Loucy (cell line): ENCODE results near the gene SLC39A8.
"Not testable (repeated sequence)": the region's sequence is repeated elsewhere in the genome, so short reads cannot be mapped to it uniquely, and the experiment has no call there.

Experiments used
- H2AFZ ChIP-seq: fragments of 200-600 bp; sonication (generic); 2 replicates; pipeline ENCODE4 v1.6.0; 2016; ENCODE audit warnings: antibody characterized with exemption, mild to moderate bottlenecking, low read length, moderate library complexity
- H3F3A ChIP-seq: fragments of 200-600 bp; 2 replicates; pipeline ENCODE4 v1.6.0; 2016; ENCODE audit warnings: antibody characterized with exemption, low read depth, mild to moderate bottlenecking
- H3K27me3 ChIP-seq: fragments of 200-600 bp; sonication (generic); 2 replicates; pipeline ENCODE4 v1.6.1; 2014; ENCODE audit warnings: low read length, mild to moderate bottlenecking; ENCODE audit not compliant: insufficient read depth, poor library complexity, severe bottlenecking
- H3K36me3 ChIP-seq: fragments of 200-600 bp; sonication (generic); 2 replicates; pipeline ENCODE4 v1.6.1; 2016; ENCODE audit warnings: low read length; ENCODE audit not compliant: insufficient read depth
- H3K4me1 ChIP-seq: fragments of 200-600 bp; sonication (generic); 2 replicates; pipeline ENCODE4 v1.5.1; 2014; ENCODE audit warnings: low read length, mild to moderate bottlenecking; ENCODE audit not compliant: insufficient read depth, poor library complexity, severe bottlenecking
- H3K4me2 ChIP-seq: fragments of 200-600 bp; sonication (generic); 2 replicates; pipeline ENCODE4 v1.6.0; 2014; ENCODE audit warnings: antibody characterized with exemption, low read length, low read depth, mild to moderate bottlenecking; ENCODE audit not compliant: poor library complexity, severe bottlenecking
- H3K4me3 ChIP-seq: fragments of 200-600 bp; sonication (generic); 2 replicates; pipeline ENCODE4 v1.5.1; 2014; ENCODE audit warnings: low read length, mild to moderate bottlenecking, mixed read lengths; ENCODE audit not compliant: poor library complexity, severe bottlenecking
- H3K79me2 ChIP-seq: fragments of 200-600 bp; sonication (generic); 2 replicates; pipeline ENCODE4 v1.6.1; 2014; ENCODE audit warnings: low read length; ENCODE audit not compliant: insufficient read depth
- H3K9ac ChIP-seq: fragments of 200-600 bp; sonication (generic); 2 replicates; pipeline ENCODE4 v1.6.0; 2014; ENCODE audit warnings: mild to moderate bottlenecking, low read depth, low read length, moderate library complexity; ENCODE audit not compliant: poor library complexity, severe bottlenecking
- H3K9me2 ChIP-seq: fragments of 200-600 bp; sonication (generic); replicated peaks from 2 replicates; pipeline ENCODE4 v1.6.1; 2016; ENCODE audit warnings: low read depth, low read length, mixed read lengths
- H3K9me3 ChIP-seq: fragments of 200-600 bp; sonication (generic); 2 replicates; pipeline ENCODE4 v1.6.1; 2014; ENCODE audit warnings: mild to moderate bottlenecking, antibody characterized with exemption, low read length, low read depth; ENCODE audit not compliant: insufficient read depth
- H4K20me1 ChIP-seq: fragments of 200-600 bp; sonication (generic); 2 replicates; pipeline ENCODE4 v1.6.0; 2014; ENCODE audit warnings: antibody characterized with exemption, low read length, mild to moderate bottlenecking; ENCODE audit not compliant: insufficient read depth, poor library complexity, severe bottlenecking
- EZH2phosphoT487 ChIP-seq: fragments of 200-600 bp; IDR thresholded peaks from 2 replicates; pipeline ENCODE4 v1.6.1; 2018; ENCODE audit warnings: antibody characterized with exemption, mild to moderate bottlenecking, moderate library complexity, borderline replicate concordance
- TF ChIP-seq, protein P1 (sequence below): fragments of 200-600 bp; sonication (generic); conservative IDR thresholded peaks from 2 replicates; pipeline ENCODE4 v1.5.1; 2014; ENCODE audit warnings: mild to moderate bottlenecking, antibody characterized with exemption, low read length

SLC39A8 gene

DNA sequence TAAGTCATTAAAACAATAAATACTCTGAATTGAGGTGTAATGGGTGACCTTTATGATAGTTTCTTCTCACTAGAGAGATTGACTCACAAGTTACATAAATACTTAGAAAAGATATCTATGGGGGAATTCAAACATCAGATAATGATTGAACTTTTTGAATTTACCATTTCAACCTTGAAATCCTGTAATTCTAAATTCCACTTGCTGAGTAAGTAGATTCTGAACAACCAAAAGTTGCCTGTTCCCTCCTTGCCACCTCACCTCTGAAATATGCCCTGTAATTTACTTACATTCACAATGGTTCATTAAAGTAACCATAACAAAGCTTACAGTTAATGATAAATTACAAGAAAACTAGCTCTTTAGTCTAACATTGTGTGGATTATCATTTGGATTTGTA is 43.3 kb upstream of the SLC39A8 start:
- H3K27me3 ChIP-seq: no peaks in the 10 kb centered on the region

DNA sequence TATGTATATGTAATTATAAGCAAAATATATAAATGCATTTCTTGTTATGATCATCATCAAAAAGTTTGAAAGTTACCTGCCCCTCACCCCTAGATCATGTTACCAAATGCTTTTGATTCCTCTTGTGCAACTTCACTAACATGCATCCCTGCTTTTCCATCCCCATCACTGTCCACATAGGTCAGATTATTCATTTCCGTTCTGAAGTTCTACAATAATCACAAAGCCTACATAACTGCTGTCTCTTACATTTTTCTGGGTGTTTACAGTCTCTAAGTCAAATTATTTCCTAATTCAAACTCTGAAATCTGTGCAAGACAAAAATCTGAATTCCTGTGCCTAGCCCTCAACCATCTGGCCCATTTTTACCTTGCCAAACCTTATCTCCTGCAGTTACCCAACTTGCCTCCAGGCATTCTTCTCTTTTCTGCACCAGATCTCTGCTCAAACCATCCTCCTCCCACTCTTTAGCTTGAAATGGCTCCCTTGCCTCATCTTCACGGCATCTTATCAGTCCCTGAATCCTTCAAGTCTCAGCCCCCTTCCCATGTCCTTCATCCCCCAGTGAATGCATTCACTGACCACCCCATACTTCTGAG is 42.4 kb upstream of the SLC39A8 start:
- TF ChIP-seq, protein P1, sequence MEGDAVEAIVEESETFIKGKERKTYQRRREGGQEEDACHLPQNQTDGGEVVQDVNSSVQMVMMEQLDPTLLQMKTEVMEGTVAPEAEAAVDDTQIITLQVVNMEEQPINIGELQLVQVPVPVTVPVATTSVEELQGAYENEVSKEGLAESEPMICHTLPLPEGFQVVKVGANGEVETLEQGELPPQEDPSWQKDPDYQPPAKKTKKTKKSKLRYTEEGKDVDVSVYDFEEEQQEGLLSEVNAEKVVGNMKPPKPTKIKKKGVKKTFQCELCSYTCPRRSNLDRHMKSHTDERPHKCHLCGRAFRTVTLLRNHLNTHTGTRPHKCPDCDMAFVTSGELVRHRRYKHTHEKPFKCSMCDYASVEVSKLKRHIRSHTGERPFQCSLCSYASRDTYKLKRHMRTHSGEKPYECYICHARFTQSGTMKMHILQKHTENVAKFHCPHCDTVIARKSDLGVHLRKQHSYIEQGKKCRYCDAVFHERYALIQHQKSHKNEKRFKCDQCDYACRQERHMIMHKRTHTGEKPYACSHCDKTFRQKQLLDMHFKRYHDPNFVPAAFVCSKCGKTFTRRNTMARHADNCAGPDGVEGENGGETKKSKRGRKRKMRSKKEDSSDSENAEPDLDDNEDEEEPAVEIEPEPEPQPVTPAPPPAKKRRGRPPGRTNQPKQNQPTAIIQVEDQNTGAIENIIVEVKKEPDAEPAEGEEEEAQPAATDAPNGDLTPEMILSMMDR: no peak
- no peak for TF ChIP-seq EZH2phosphoT487
- Histone ChIP-seq H3K4me3 (no peak overlapping the region), H3K9me3 (no peaks in the 10 kb centered on the region), H3K9ac (no peak overlapping the region), H3F3A (no peaks in the 10 kb centered on the region), H3K27me3 (no peaks in the 10 kb centered on the region), H3K36me3 (no peaks in the 10 kb centered on the region), H3K4me2 (no peak overlapping the region), H3K79me2 (no peaks in the 10 kb centered on the region), H3K4me1 (no peaks in the 10 kb centered on the region), H4K20me1 (no peaks in the 10 kb centered on the region), H2AFZ (no peak overlapping the region), H3K9me2 (no peaks in the 10 kb centered on the region)

More for the DNA sequence above, 43.3 kb upstream of the SLC39A8 start:
- H3K9me3 ChIP-seq: no peaks in the 10 kb centered on the region
- H4K20me1 ChIP-seq: no peaks in the 10 kb centered on the region
- TF ChIP-seq, protein P1: no peak
- TF ChIP-seq EZH2phosphoT487: no peak
- no peak overlapping the region for H2AFZ ChIP-seq
- no peak overlapping the region for H3K4me2 ChIP-seq
- no peak overlapping the region for H3K4me3 ChIP-seq
- no peaks in the 10 kb centered on the region for H3K4me1 ChIP-seq
- H3K79me2 ChIP-seq: no peaks in the 10 kb centered on the region
- no peaks in the 10 kb centered on the region for H3K9me2 ChIP-seq
- H3K36me3 ChIP-seq: no peaks in the 10 kb centered on the region
- no peaks in the 10 kb centered on the region for H3F3A ChIP-seq
- no peak overlapping the region for H3K9ac ChIP-seq

DNA sequence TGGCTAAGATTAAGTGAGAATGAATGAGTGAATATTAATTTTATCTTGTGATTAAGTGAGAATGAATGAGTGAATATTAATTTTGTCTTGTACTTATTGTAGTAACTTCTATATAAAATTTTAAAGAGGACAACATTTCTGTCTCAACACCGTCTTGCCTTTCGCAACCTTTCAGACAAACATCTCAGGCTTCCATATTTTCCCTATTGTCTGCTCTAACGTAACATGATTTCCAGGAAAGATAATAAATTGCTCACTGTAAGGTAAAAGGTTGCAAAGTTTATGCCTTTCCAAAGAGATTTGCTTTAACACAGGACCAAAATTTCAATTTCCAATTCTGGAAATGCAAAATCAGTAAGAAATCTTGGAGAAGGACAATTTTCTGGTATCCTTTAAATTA is 41.7 kb upstream of the SLC39A8 start:
- Histone ChIP-seq H3K4me1 (no peaks in the 10 kb centered on the region), H3K27me3 (no peaks in the 10 kb centered on the region), H3K36me3 (no peaks in the 10 kb centered on the region), H3F3A (no peaks in the 10 kb centered on the region), H3K9ac (no peak overlapping the region), H3K79me2 (no peaks in the 10 kb centered on the region), H3K4me3 (no peak overlapping the region), H3K9me2 (no peaks in the 10 kb centered on the region), H3K4me2 (no peak overlapping the region), H3K9me3 (no peaks in the 10 kb centered on the region), H2AFZ (no peak overlapping the region), H4K20me1 (no peaks in the 10 kb centered on the region)
- TF ChIP-seq, protein P1: no peak
- no peak for TF ChIP-seq EZH2phosphoT487

DNA sequence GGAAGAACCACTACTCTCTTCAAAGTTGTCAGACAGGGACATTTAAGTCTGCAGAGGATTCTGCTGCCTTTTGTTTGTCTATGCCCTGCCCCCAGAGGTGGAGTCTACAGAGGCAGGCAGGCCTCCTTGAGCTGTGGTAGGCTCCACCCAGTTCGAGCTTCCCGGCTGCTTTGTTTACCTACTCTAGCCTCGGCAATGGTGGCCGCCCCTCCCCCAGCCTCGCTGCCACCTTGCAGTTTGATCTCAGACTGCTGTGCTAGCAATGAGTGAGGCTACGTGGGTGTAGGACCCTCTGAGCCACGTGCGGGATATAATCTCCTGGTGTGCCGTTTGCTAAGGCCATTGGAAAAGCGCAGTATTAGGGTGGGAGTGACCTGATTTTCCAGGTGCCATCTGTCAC is 35.0 kb upstream of the SLC39A8 start:
- not testable (repeated sequence) for H3K4me2 ChIP-seq

More for the DNA sequence above, 35.0 kb upstream of the SLC39A8 start:
- not testable (repeated sequence) for H3F3A ChIP-seq, H3K27me3 ChIP-seq, H3K4me3 ChIP-seq, H2AFZ ChIP-seq, H3K36me3 ChIP-seq, H3K9ac ChIP-seq, H4K20me1 ChIP-seq, H3K9me2 ChIP-seq, H3K4me1 ChIP-seq, H3K9me3 ChIP-seq, H3K79me2 ChIP-seq
